ENCODE results near the gene UBE4B. TPM values are rescaled to one million over a fixed set of nuclear protein-coding genes. Genes with fewer than 3 reads are reported as not detected.

UBE4B gene
- total and polyA plus RNA-seq, 10 of the 15 experiments (the other 5 are each of a cell fraction or from before 2014, with no cell fraction given), result 2.9 to 32.6 (median 20.7) TPM

- no peak overlapping the region for H3K9ac ChIP-seq (ENCODE audit: control insufficient read depth, insufficient read depth, low read length)
- H3K9me3 ChIP-seq (replicated peaks; ENCODE audit: control insufficient read depth, insufficient read depth, low read length), result no peaks in the 10 kb centered on the region
- peaks cover 3 to 12% of the 10 kb centered on the region in 2 experiments for H3K36me3 ChIP-seq (ENCODE audit: control insufficient read depth in 2 of 2, insufficient read depth in 2 of 2, low read length in 1 of 2)
- no peaks in the 10 kb centered on the region for H3K79me2 ChIP-seq (ENCODE audit: control insufficient read depth, insufficient read depth, low read length)
- H3K27me3 ChIP-seq (replicated peaks in 1 of 2; ENCODE audit: control insufficient read depth in 2 of 2, insufficient read depth in 2 of 2, low read length in 1 of 2), result no peaks in the 10 kb centered on the region
- no peak overlapping the region for H3K4me2 ChIP-seq (ENCODE audit: control insufficient read depth, insufficient read depth)
- ChIA-PET CTCF (no interaction called here), RAD21 (ENCODE audit: unreplicated experiment) (no interaction called here), POLR2A (no interaction called here), SMC1A (ENCODE audit: uncharacterized antibody, unreplicated experiment) (no interaction called here)
- DNase-seq (ENCODE audit: low read depth, low spot score), result no peak
- BruUV-seq (replicated peaks), result no TSS peak
- H3K27ac ChIP-seq (ENCODE audit: control insufficient read depth, insufficient read depth), result no peak overlapping the region
- ATAC-seq, result no peak
- intact Hi-C loops (cut with micrococcal nuclease; ENCODE audit: unreplicated experiment), result loop anchor here (5.0 kb wide), 1 partner anchor 50 kb away; no protein-coding TSS in a partner anchor
- H3K4me1 ChIP-seq (ENCODE audit: control insufficient read depth, insufficient read depth, low read length), result no peaks in the 10 kb centered on the region; the same call in 1 of the 2 replicates
- H4K20me1 ChIP-seq (ENCODE audit: control insufficient read depth, insufficient read depth), result no peaks in the 10 kb centered on the region
- in situ Hi-C loops (cut with MboI), result no loop called here
- no peak overlapping the region for H3K4me3 ChIP-seq
- H2AFZ ChIP-seq (ENCODE audit: control insufficient read depth, low read depth, low read length), result no peak overlapping the region
- no peak for TF ChIP-seq ATF7 (IDR thresholded peaks at IDR 0.05; ENCODE audit: low read depth)
- no peak for TF ChIP-seq SUPT20H (IDR thresholded peaks at IDR 0.05; ENCODE audit: borderline replicate concordance, control insufficient read depth, low read depth, low read length)
- no peak for TF ChIP-seq USF2 (IDR thresholded peaks at IDR 0.05; ENCODE audit: borderline replicate concordance, low read depth, low read length)
- no peak for TF ChIP-seq HCFC1 (IDR thresholded peaks at IDR 0.05; ENCODE audit: low read length)
- TF ChIP-seq RFX5 (IDR thresholded peaks at IDR 0.05; ENCODE audit: low read depth, low read length), result no peak
- TF ChIP-seq BACH1 (IDR thresholded peaks at IDR 0.05; ENCODE audit: borderline replicate concordance), result no peak
- FAIRE-seq, result no peak
- WGBS (ENCODE audit: insufficient coverage, insufficient replicate concordance, low lambda C conversion rate, missing lambda C conversion rate), result 92% methylated on average over 6 of the region's 6 CpGs
Observed at GRCh38 chr1:10132316-10132715, 99.6 kb downstream of the UBE4B start.

GRCh38 chr1:10132852-10133251 lies 100.1 kb downstream of the UBE4B start:
- H3K27ac ChIP-seq (ENCODE audit: control insufficient read depth, insufficient read depth), result no peak overlapping the region
- intact Hi-C loops (cut with micrococcal nuclease; ENCODE audit: unreplicated experiment), result loop anchor here (5.0 kb wide), 1 partner anchor 51 kb away; no protein-coding TSS in a partner anchor
- ChIA-PET RAD21 (ENCODE audit: unreplicated experiment) (no interaction called here), CTCF (no interaction called here), SMC1A (ENCODE audit: uncharacterized antibody, unreplicated experiment) (no interaction called here), POLR2A (no interaction called here)
- no peak overlapping the region for H3K4me3 ChIP-seq
- no peak for ATAC-seq
- WGBS (ENCODE audit: insufficient coverage, insufficient replicate concordance, low lambda C conversion rate, missing lambda C conversion rate), result 90% methylated on average over 10 of the region's 10 CpGs
- no TSS peak for BruUV-seq (replicated peaks)
- H3K27me3 ChIP-seq (replicated peaks in 1 of 2; ENCODE audit: control insufficient read depth in 2 of 2, insufficient read depth in 2 of 2, low read length in 1 of 2), result no peaks in the 10 kb centered on the region
- no peak for FAIRE-seq
- no peak overlapping the region for H2AFZ ChIP-seq (ENCODE audit: control insufficient read depth, low read depth, low read length)
- no peak for DNase-seq (ENCODE audit: low read depth, low spot score)
- H3K4me1 ChIP-seq (ENCODE audit: control insufficient read depth, insufficient read depth, low read length), result no peaks in the 10 kb centered on the region; the same call in 1 of the 2 replicates
- no peak overlapping the region for H3K9ac ChIP-seq (ENCODE audit: control insufficient read depth, insufficient read depth, low read length)
- H3K36me3 ChIP-seq (ENCODE audit: control insufficient read depth in 2 of 2, insufficient read depth in 2 of 2, low read length in 1 of 2), result peaks cover 3 to 10% of the 10 kb centered on the region in 2 experiments
- H3K9me3 ChIP-seq (replicated peaks; ENCODE audit: control insufficient read depth, insufficient read depth, low read length), result no peaks in the 10 kb centered on the region
- H4K20me1 ChIP-seq (ENCODE audit: control insufficient read depth, insufficient read depth), result no peaks in the 10 kb centered on the region
- in situ Hi-C loops (cut with MboI), result no loop called here
- no peak overlapping the region for H3K4me2 ChIP-seq (ENCODE audit: control insufficient read depth, insufficient read depth)
- no peaks in the 10 kb centered on the region for H3K79me2 ChIP-seq (ENCODE audit: control insufficient read depth, insufficient read depth, low read length)
- TF ChIP-seq ZNF592 (IDR thresholded peaks at IDR 0.05), result no peak
- TF ChIP-seq, protein P1, sequence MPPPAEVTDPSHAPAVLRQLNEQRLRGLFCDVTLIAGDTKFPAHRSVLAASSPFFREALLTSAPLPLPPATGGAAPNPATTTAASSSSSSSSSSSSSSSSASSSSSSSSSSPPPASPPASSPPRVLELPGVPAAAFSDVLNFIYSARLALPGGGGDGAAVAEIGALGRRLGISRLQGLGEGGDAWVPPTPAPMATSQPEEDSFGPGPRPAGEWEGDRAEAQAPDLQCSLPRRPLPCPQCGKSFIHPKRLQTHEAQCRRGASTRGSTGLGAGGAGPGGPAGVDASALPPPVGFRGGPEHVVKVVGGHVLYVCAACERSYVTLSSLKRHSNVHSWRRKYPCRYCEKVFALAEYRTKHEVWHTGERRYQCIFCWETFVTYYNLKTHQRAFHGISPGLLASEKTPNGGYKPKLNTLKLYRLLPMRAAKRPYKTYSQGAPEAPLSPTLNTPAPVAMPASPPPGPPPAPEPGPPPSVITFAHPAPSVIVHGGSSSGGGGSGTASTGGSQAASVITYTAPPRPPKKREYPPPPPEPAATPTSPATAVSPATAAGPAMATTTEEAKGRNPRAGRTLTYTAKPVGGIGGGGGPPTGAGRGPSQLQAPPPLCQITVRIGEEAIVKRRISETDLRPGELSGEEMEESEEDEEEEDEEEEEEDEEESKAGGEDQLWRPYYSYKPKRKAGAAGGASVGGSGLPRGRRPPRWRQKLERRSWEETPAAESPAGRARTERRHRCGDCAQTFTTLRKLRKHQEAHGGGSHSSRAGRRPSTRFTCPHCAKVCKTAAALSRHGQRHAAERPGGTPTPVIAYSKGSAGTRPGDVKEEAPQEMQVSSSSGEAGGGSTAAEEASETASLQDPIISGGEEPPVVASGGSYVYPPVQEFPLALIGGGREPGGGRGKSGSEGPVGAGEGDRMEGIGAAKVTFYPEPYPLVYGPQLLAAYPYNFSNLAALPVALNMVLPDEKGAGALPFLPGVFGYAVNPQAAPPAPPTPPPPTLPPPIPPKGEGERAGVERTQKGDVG (CRISPR knock-in tag; IDR thresholded peaks at IDR 0.05), result no peak
